ENCODE data around the gene UNG. TPM values are rescaled to one million over a fixed set of nuclear protein-coding genes. Genes with fewer than 3 reads are reported as not detected.
A peak's percentile ranks its signal among the peaks of the same experiment; 100 is the strongest.
"Not testable (repeated sequence)": the region's sequence is repeated elsewhere in the genome, so short reads cannot be mapped to it uniquely, and the experiment has no call there.

UNG gene
- polyA plus RNA-seq (ENCODE audit: insufficient read length): 71.0 TPM
- long read RNA-seq, donor 1, transcript UNG-202 (6 exons, 2,130 nt): major isoform, 29 of 74 reads
- long read RNA-seq, donor 1, transcript UNG-201 (7 exons, 2,071 nt): minor isoform, 12 of 74 reads
- long read RNA-seq, donor 1, partial matches to known transcripts: 31 of 74 reads
- long read RNA-seq, donor 1, other reads (novel, unspliced or antisense): 0 of 74 reads
- long read RNA-seq, donor 2, transcript UNG-202 (6 exons, 2,130 nt): major isoform, 10 of 17 reads
- long read RNA-seq, donor 2, transcript UNG-201 (7 exons, 2,071 nt): minor isoform, 6 of 17 reads
- long read RNA-seq, donor 2, partial matches to known transcripts: 0 of 17 reads
- long read RNA-seq, donor 2, other reads (novel, unspliced or antisense): 0 of 17 reads
- long read RNA-seq, donor 3, transcript UNG-202 (6 exons, 2,130 nt): major isoform, 11 of 35 reads
- long read RNA-seq, donor 3, partial matches to known transcripts: 19 of 35 reads
- long read RNA-seq, donor 3, other reads (novel, unspliced or antisense): 0 of 35 reads
- long read RNA-seq, donor 4, partial matches to known transcripts: 10 of 11 reads
- long read RNA-seq, donor 4, other reads (novel, unspliced or antisense): 0 of 11 reads
- long read RNA-seq, donor 5, transcript UNG-202 (6 exons, 2,130 nt): major isoform, 29 of 40 reads
- long read RNA-seq, donor 5, transcript UNG-201 (7 exons, 2,071 nt): minor isoform, 10 of 40 reads
- long read RNA-seq, donor 5, partial matches to known transcripts: 0 of 40 reads
- long read RNA-seq, donor 5, other reads (novel, unspliced or antisense): 0 of 40 reads
- long read RNA-seq, donor 6, transcript UNG-202 (6 exons, 2,130 nt): major isoform, 12 of 23 reads
- long read RNA-seq, donor 6, transcript UNG-201 (7 exons, 2,071 nt): minor isoform, 11 of 23 reads
- long read RNA-seq, donor 6, partial matches to known transcripts: 0 of 23 reads
- long read RNA-seq, donor 6, other reads (novel, unspliced or antisense): 0 of 23 reads
- long read RNA-seq, donor 7, transcript UNG-201 (7 exons, 2,071 nt): minor isoform, 13 of 39 reads
- long read RNA-seq, donor 7, transcript UNG-202 (6 exons, 2,130 nt): major isoform, 24 of 39 reads
- long read RNA-seq, donor 7, partial matches to known transcripts: 0 of 39 reads
- long read RNA-seq, donor 7, other reads (novel, unspliced or antisense): 0 of 39 reads
- long read RNA-seq, donor 8, transcript UNG-202 (6 exons, 2,130 nt): major isoform, 10 of 12 reads
- long read RNA-seq, donor 8, partial matches to known transcripts: 0 of 12 reads
- long read RNA-seq, donor 8, other reads (novel, unspliced or antisense): 0 of 12 reads

- peak; percentile 95 for DNase-seq
Measured at GRCh38 chr12:109097435-109098182, at the start of gene UNG. UNG (plus strand) TSS chr12:109097597; CDS start chr12:109097680, 83 bp downstream.

GRCh38 chr12:109048706-109049105 lies 48.7 kb upstream of the UNG start:
- not testable (repeated sequence) for DNase-seq

GRCh38 chr12:109049794-109050193 lies 47.6 kb upstream of the UNG start:
- not testable (repeated sequence) for DNase-seq

GRCh38 chr12:109052097-109052413 lies 45.3 kb upstream of the UNG start:
- DNase-seq: no peak

- DNase-seq: peak; percentile 88
Measured at GRCh38 chr12:109052414-109053323, 44.7 kb upstream of the UNG start, which contains the start of gene USP30. USP30 (plus strand) TSS chr12:109052576; CDS start chr12:109052679, 103 bp downstream.

- no peak for DNase-seq
Measured at GRCh38 chr12:109053382-109054123, 43.8 kb upstream of the UNG start.

DNA sequence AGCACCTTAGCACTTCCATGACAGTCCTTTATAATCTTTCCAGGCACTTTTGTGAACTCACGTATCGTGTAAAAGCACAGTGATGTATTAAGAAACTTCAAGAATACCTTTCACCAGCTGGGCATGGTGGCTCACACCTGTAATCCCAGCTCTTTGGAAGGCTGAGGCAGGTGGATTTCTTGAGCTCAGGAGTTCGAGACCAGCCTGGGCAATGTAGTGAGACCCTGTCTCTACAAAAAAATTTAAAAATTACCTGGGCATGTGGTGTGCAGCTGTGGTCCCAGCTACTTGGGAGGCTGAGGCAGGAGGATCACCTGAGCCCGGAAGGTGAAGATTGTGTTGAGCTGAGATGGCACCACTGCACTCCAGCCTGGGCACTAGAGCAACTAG lies 43.3 kb upstream of the UNG start:
- DNase-seq: not testable (repeated sequence)

- no peak for DNase-seq
Measured at GRCh38 chr12:109054520-109054919, 42.9 kb upstream of the UNG start.

DNA sequence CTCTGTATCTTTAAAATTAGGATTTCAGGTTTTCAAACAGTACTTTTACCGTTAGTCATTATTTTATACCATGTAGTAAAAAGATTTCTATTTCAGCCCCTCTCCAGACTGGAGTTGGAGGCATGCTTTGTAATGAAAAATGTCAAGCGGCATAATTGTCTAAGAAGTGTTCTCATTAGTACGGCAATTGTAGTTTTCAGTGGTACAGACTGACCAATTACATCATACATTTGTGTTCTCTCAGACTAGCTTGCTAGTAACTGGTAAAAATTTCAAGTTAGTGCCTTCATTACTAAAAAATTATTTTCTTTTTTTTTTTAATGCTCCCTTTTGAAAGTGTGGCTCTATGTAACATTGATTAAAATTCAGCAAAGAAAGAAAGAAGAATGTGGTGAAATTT lies 40.5 kb upstream of the UNG start:
- DNase-seq: no peak

DNA sequence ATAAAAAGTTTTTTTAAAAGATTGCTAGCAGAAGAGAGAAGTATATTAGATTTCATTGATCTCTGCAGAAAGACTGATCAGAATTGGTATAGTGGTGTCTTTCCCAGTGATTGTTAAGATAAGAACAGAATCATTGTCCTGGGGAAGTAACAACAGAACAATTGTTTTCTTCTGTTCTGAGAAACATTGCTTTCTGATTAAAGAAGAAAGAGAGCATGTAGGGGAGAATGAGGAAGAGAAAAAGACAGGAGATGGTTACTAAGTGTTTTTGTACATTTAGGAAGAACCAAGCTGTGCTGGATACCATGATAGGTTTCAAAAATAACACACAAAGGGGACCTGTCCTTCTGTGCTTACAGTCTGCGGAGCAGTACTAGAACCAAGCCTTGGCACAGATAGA lies 40.0 kb upstream of the UNG start:
- no peak for DNase-seq

DNA sequence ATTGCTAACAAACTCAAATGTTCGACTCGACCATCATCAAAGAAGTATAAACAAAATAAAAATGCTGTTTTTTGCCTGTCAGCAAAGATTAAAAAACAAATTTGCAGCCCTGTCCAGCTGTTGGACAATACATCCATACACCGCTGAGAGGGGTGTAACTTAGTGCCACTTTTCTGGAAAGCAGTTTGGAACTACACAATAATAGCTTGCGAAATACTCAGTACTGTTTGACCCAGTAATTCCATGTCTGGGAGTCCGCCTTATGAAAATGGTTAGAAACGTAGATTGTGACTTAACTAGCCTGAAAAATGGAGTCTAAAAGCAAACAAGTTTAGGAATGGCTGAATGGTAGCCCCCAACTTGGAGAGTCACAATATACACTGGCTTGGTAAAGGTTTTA lies 38.6 kb upstream of the UNG start:
- DNase-seq: no peak

DNA sequence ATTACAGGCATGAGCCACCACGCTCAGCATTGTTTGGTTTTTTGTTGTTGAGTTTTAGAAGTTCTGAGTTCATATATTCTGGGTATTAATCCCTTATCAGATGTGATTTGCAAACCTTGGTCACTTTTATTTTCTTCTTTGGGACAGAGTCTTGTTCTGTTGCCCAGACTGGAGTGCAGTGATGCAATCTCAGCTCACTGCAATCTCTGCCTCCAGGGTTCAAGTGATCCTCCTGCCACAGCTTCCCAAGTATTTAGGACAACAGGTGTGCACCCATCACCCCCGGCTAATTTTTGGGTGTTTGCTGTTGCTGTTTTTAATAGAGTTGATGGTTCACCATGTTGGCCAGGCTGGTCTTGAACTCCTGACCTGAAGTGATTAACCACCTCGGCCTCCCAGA lies 33.3 kb upstream of the UNG start:
- DNase-seq: no peak

- DNase-seq: no peak
Measured at GRCh38 chr12:109065154-109065852, 32.1 kb upstream of the UNG start.

DNA sequence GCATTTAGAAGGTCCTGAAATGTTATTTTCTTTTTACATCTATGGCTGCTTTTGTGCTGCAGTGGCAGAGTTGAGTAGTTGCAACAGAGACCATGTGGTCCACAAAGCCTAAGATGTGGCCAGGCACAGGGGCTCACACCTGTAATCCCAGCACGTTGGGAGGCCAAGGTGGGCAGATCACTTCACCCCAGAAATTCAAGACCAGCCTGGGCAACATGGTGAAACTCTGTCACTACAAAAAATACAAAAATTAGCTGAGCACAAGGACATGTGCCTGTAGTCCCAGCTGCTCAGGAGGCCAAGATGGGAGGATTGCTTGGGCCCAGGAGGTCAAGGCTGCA lies 31.6 kb upstream of the UNG start:
- DNase-seq: no peak

GRCh38 chr12:109069307-109070271 lies 27.8 kb upstream of the UNG start:
- DNase-seq: no peak

- DNase-seq: no peak
Measured at GRCh38 chr12:109074866-109075265, 22.5 kb upstream of the UNG start.

GRCh38 chr12:109082751-109083150 lies 14.6 kb upstream of the UNG start:
- DNase-seq: no peak

- DNase-seq: no peak
Measured at GRCh38 chr12:109084425-109084824, 13.0 kb upstream of the UNG start.
